Prostate gland (tissue), 2 donors: ENCODE results near the gene WDR86. TPM values are rescaled to one million over a fixed set of nuclear protein-coding genes. Genes with fewer than 3 reads are reported as not detected.

Source experiments
- DNase-seq: peaks from one replicate; pipeline ENCODE4 v3.0.0-alpha.2; 2019; ENCODE audit warnings: low spot score
- H3K27ac ChIP-seq, 2 donors: fragments of 200-600 bp; sonication (generic); 2 replicates each; pipeline ENCODE4 v1.5.1; 2017 to 2019
- H3K27me3 ChIP-seq: fragments of 200-600 bp; sonication (generic); replicated peaks from 2 replicates; pipeline ENCODE4 v1.5.1; 2019; ENCODE audit not compliant: insufficient read depth
- H3K36me3 ChIP-seq, 2 donors: fragments of 200-600 bp; sonication (generic); 1 replicate in 1 of 2; 2 replicates in 1 of 2; pipeline versions ENCODE4 v1.5.1 to v1.8.1; 2017 to 2019
- H3K4me1 ChIP-seq: fragments of 200-600 bp; sonication (generic); replicated peaks from 2 replicates; pipeline ENCODE4 v1.5.1; 2019
- H3K4me3 ChIP-seq, 2 donors: fragments of 200-600 bp; sonication (generic); 2 replicates each; pipeline ENCODE4 v1.5.1; 2017 to 2019
- H3K9me3 ChIP-seq: fragments of 200-600 bp; sonication (generic); 2 replicates; pipeline ENCODE4 v1.5.1; 2017
- POLR2A ChIP-seq: fragments of 450-650 bp; IDR thresholded peaks from one replicate; pipeline ENCODE4 v1.6.1; 2016; ENCODE audit warnings: antibody characterized with exemption, mild to moderate bottlenecking
- POLR2AphosphoS5 ChIP-seq: sonication (generic); formaldehyde crosslinking; IDR thresholded peaks from one replicate; pipeline ENCODE4 v1.6.1; 2017; ENCODE audit warnings: antibody characterized with exemption
- WGBS: methylation state at CpG from one replicate; pipeline ENCODE4 v1.1.5; 2018; 5-methylcytosine and 5-hydroxymethylcytosine counted together
- intact Hi-C: fragments of 100-400 bp; cut with DNase I; formaldehyde crosslinking; loops from one replicate; pipeline ENCODE4 v1.14.2; 2022
- total RNA-seq, 2 donors: library from RNA; depleted of rRNA; stranded (reverse); fragments of >200 nt; gene quantifications; one replicate each; pipeline ENCODE4 v1.1.0, GENCODE V29; 2016
- TF ChIP-seq, protein P1 (sequence below), 4 experiments: fragments of 200-600 bp in 2 of 4; fragments of 450-650 bp in 2 of 4; sonication (generic) in 2 of 4; IDR thresholded peaks; 1 replicate in 3 of 4; 2 replicates in 1 of 4; pipeline ENCODE4 v1.5.1; 2016 to 2019; ENCODE audit warnings: antibody characterized with exemption in 4 of 4, mild to moderate bottlenecking in 2 of 4, moderate library complexity in 2 of 4

WDR86 gene
- total RNA-seq, 2 donors from 2014 or later, result 3.6 to 12.8 TPM

- WGBS, result 81% methylated on average over 9 of the region's 9 CpGs
- Histone ChIP-seq H3K9me3 (no peaks in the 10 kb centered on the region), H3K4me1 (peaks cover 7% of the 10 kb centered on the region), H3K27ac (no peak overlapping the region), H3K27me3 (peaks cover 9% of the 10 kb centered on the region), H3K36me3 (no peaks in the 10 kb centered on the region), H3K4me3 (no peak overlapping the region)
- no peak for DNase-seq
- intact Hi-C loops, result no loop called here
- TF ChIP-seq, protein P1, sequence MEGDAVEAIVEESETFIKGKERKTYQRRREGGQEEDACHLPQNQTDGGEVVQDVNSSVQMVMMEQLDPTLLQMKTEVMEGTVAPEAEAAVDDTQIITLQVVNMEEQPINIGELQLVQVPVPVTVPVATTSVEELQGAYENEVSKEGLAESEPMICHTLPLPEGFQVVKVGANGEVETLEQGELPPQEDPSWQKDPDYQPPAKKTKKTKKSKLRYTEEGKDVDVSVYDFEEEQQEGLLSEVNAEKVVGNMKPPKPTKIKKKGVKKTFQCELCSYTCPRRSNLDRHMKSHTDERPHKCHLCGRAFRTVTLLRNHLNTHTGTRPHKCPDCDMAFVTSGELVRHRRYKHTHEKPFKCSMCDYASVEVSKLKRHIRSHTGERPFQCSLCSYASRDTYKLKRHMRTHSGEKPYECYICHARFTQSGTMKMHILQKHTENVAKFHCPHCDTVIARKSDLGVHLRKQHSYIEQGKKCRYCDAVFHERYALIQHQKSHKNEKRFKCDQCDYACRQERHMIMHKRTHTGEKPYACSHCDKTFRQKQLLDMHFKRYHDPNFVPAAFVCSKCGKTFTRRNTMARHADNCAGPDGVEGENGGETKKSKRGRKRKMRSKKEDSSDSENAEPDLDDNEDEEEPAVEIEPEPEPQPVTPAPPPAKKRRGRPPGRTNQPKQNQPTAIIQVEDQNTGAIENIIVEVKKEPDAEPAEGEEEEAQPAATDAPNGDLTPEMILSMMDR (IDR thresholded peaks at IDR 0.05), result no peak
- no peak for TF ChIP-seq POLR2A
- no peak for TF ChIP-seq POLR2AphosphoS5
Observed at GRCh38 chr7:151405056-151405455, 4.8 kb downstream of the WDR86 start.

DNA sequence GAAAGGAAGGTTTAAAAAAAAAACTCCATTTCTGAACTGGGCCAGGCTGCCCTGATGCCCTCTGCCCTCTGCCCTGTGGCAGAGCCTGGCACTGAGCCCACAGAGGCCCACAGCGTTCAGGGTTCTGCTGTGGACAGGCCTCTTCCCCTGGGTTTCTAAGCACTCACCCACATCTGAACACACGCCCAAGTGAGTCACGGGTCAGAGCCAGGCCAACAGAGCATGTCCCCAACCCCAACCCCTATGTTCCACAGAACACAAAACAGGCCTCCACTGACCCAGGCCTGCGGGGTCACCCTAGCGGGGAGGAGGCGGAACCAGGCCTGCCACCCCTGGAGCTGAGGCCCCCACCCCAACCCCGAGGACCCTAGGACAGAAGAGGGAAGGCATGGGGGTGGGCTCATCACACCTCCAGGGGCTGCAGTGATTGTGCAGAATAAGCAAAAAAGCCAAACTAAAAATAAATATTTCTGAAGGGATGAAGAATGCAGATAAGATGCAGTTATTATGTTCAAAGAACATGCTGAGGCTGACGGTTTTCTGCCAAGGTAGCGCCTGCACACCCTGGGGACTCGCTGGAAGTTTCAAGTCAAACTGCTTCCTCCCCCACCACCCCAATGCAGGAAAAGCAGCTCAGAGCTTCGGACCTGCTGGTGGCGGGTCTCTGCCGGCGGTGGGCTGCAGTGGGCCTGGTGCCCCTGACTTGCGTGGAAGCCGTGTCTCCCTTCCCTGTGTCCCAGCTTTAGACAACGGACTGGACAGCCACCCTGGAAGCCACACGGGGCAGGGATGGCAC, 5.4 kb downstream of the WDR86 start:
- Histone ChIP-seq H3K4me1 (peaks cover under 1% of the 10 kb centered on the region), H3K9me3 (no peaks in the 10 kb centered on the region), H3K4me3 (no peak overlapping the region), H3K27me3 (peaks cover 3% of the 10 kb centered on the region), H3K36me3 (no peaks in the 10 kb centered on the region), H3K27ac (no peak overlapping the region)
- DNase-seq, result no peak
- TF ChIP-seq, protein P1 (IDR thresholded peaks at IDR 0.05), result no peak
- TF ChIP-seq POLR2AphosphoS5 (no peak), POLR2A (no peak)
- intact Hi-C loops, result no loop called here
- 64% methylated on average over 17 of the region's 18 CpGs for WGBS

DNA sequence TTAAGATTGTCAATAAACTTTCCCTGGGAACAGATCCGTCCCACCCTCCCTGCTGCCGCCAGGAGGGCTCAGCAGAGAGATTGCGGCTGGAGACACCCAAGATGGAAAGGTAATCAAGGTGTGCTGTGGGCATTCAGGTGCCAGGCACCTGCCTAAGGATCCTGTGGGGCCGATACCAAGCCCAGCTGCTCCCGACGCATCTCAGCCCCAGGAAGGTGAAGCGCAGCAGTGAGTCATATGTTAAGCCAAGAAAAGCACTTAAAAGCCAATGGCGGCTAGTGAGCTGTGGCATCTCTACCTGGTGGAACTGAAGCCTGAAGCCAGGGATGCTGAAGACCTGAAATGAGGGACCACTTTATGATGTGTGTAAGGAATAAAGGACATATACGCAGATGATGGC, 6.1 kb downstream of the WDR86 start:
- Histone ChIP-seq H3K9me3 (no peaks in the 10 kb centered on the region), H3K36me3 (no peaks in the 10 kb centered on the region), H3K4me3 (no peak overlapping the region), H3K27me3 (peaks cover 3% of the 10 kb centered on the region), H3K27ac (no peak overlapping the region), H3K4me1 (no peaks in the 10 kb centered on the region)
- intact Hi-C loops, result no loop called here
- TF ChIP-seq POLR2AphosphoS5, result no peak
- no peak for TF ChIP-seq POLR2A
- TF ChIP-seq, protein P1 (IDR thresholded peaks at IDR 0.05), result no peak
- 62% methylated on average over 9 of the region's 9 CpGs for WGBS
- DNase-seq, result no peak

DNA sequence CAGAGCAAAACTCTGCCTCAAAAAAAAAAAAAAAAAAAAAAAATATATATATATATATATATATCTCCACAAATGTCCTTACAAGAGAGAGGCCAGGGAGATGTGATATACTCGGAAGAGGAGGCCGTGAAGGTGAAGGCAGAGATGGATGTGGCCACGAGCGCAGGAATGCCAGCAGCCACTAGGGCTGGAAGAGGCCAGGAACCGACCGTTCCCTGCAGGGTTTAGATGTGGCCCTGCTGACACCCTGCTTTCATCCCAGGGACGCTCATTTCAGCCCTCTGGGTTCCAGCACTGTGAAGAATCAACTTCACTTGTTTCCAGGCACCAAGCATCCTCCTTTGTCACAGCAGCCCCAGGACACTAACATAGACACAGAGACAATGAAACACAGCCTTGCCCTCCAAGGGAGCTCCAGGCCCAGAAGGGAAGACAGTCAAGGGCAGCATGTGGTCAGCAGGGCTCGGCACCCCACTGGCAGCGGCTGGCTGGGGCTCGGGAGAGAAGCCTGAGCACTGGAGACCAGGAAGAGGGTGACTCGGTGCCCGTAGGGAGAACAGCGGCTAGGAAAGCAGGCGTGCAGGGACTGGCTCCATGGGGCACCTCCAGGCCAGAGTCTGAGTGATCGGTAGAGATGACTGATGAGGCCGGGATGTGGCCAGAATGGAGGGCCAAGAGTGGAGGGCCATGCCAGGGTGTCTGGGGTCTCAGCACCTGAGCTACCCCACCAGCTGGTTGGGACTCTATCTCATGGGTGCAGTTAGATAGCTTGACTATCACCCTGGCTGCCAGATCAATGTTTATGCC, 7.6 kb downstream of the WDR86 start:
- WGBS, result 96% methylated on average over 16 of the region's 16 CpGs
- H3K36me3 ChIP-seq, result no peaks in the 10 kb centered on the region
- DNase-seq, result no peak

More for the DNA sequence above, 7.6 kb downstream of the WDR86 start:
- TF ChIP-seq POLR2A, result no peak
- TF ChIP-seq, protein P1 (IDR thresholded peaks at IDR 0.05), result no peak
- TF ChIP-seq POLR2AphosphoS5, result no peak
- H3K4me3 ChIP-seq, result no peak overlapping the region
- no peaks in the 10 kb centered on the region for H3K9me3 ChIP-seq
- H3K4me1 ChIP-seq, result no peaks in the 10 kb centered on the region
- H3K27ac ChIP-seq, result no peak overlapping the region
- intact Hi-C loops, result no loop called here
- H3K27me3 ChIP-seq, result no peaks in the 10 kb centered on the region
